Activated CD4-positive, alpha-beta memory T cell treated with anti-CD3 and anti-CD28 coated beads, Interleukin-2, amount 10 ng/mL, durations not matched to agents 7 days and 5 days (primary cell): Measurements from ENCODE around the gene NSFL1C. TPM values are rescaled to one million over a fixed set of nuclear protein-coding genes. Genes with fewer than 3 reads are reported as not detected.
"Not testable (repeated sequence)": the region's sequence is repeated elsewhere in the genome, so short reads cannot be mapped to it uniquely, and the experiment has no call there.

Experiments used
- CTCF ChIA-PET: fragments of 350-600 bp; sonication (Branson Sonifier 250); formaldehyde crosslinking; loops from one replicate; lab custom pipeline; 2021; ENCODE audit warnings: antibody characterized with exemption, inconsistent platforms; lab: Charles Lee
- POLR2A ChIA-PET: fragments of 350-600 bp; sonication (Branson Sonifier 250); formaldehyde crosslinking; loops from one replicate; lab custom pipeline; 2021; ENCODE audit warnings: antibody characterized with exemption; lab: Charles Lee
- DNase-seq: peaks from one replicate; pipeline ENCODE4 v3.0.0-alpha.2; 2020
- H3K27ac Mint-ChIP-seq: one replicate; pipeline ENCODE4 v1.8.0; 2021; ENCODE audit warnings: mild to moderate bottlenecking, mixed read lengths
- H3K27me3 Mint-ChIP-seq: one replicate; pipeline ENCODE4 v1.8.0; 2021; ENCODE audit warnings: mixed read lengths
- H3K36me3 Mint-ChIP-seq: one replicate; pipeline ENCODE4 v1.8.0; 2021; ENCODE audit warnings: low read depth, mixed read lengths
- H3K4me1 Mint-ChIP-seq: one replicate; pipeline ENCODE4 v1.8.0; 2021; ENCODE audit warnings: mixed read lengths
- H3K4me3 Mint-ChIP-seq: one replicate; pipeline ENCODE4 v1.8.0; 2021; ENCODE audit warnings: mild to moderate bottlenecking, mixed read lengths
- H3K9me3 Mint-ChIP-seq: one replicate; pipeline ENCODE4 v1.8.0; 2021; ENCODE audit warnings: mixed read lengths
- total RNA-seq, 2 experiments: library from RNA; stranded (reverse); gene quantifications; one replicate each; pipeline ENCODE4 v1.2.3, GENCODE V29; 2021

NSFL1C gene
- total RNA-seq, 2 experiments from 2014 or later = 49.2 to 49.6 TPM

DNA sequence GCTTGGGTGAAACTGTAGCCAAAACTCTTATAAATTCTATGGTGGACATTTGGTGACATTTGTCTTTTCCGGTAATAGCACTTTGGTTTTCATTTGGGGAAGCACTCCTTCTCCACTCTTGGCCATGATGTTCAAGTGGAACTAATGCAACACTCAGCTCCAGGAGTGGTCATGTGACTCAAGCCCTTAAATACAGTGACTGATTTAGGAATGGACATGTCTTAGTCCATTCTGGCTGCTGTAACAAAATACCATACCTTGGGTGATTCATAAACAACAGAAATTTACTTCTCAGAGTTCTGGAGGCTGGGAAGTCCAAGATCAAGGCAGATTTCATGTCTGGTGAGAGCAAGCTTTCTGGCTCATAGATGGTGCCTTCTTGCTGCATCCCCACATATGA lies 63.0 kb downstream of the NSFL1C start:
- Mint-ChIP-seq H3K4me3 (no peak overlapping the region), H3K27ac (no peak overlapping the region), H3K36me3 (no peaks in the 10 kb centered on the region), H3K4me1 (peaks cover 10% of the 10 kb centered on the region), H3K27me3 (peaks cover 14% of the 10 kb centered on the region), H3K9me3 (no peaks in the 10 kb centered on the region)
- ChIA-PET POLR2A (no interaction called here), CTCF (no interaction called here)
- no peak for DNase-seq

DNA sequence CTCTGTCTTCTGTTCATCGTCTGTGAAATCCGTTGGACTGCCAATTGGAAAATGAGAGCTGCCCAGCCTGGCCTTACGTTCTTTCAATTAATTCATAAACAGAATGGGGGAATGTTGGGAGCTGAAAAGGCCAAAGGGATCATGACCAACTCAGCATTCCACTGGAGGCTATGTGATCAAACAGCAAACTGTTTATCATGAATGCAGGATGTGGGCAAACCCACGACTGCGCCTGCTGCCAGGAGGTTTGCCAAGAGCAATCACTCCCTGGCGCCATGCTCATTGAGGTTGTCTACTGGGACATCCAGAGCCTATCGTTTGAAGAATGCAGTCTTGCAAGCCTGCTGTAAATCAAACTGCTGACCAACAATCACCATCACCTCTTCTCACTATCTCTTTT lies 64.5 kb downstream of the NSFL1C start:
- Mint-ChIP-seq H3K27me3 (peaks cover 15% of the 10 kb centered on the region), H3K4me1 (peaks cover 10% of the 10 kb centered on the region), H3K4me3 (no peak overlapping the region), H3K9me3 (no peaks in the 10 kb centered on the region), H3K27ac (no peak overlapping the region), H3K36me3 (peaks cover under 1% of the 10 kb centered on the region)
- CTCF ChIA-PET = interaction anchor here (1.7 kb wide), 1 partner anchor 101 kb away, joined by 3 read pairs; no protein-coding TSS in a partner anchor
- DNase-seq = no peak
- POLR2A ChIA-PET = no interaction called here

DNA sequence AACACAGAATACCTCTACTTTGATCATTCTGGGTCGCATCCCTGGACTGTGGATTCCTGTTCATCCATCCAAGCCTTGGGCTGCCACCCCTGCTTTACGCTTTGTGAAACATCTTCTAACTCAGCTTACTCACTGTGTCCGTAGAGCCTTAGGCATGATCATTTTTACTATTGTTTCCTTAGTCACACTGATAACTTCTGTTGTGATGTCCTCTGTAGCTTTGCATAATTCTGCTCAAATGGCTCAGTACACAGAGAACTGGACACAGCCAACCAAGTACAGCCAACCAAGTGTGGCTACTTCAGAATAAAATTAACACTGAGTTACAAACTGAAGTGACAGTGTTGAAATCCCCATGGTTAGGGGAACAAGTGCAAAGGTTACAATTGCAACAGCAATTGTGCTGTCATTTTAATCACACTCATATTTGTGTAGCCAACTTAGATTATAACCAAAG lies 65.2 kb downstream of the NSFL1C start:
- POLR2A ChIA-PET = no interaction called here

DNA sequence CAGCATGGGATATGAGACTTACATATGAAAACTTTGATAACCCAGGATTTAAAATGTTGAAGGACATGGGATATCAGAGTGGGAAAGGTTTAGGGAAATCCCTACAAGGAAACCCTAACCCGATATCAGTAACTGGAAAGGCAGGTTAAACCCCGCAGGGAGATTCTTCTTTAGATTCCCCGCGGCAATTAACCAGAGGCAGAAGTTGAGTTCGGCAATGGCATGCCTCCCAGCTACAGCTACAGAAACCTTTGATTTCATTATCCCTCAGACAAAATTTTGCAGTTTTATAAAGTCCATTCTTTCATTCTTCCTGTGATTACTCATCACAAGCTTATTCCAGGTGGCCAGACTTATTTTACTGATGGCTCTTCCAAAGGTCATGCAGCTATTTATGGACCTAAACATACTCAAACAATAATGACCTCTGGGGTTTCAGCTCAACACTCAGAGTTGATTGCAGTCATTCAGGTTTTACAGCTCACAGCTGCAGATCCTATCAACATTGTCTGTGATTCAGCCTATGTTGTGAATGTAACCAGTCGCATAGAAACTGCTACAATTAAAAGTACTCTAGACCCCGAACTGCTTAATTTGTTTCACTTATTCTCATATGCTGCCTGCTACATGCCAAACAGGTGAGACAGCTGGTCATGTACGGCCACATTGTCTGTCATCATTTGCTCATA lies 66.8 kb downstream of the NSFL1C start:
- POLR2A ChIA-PET = interaction anchor here (0.8 kb wide), 1 partner anchor 75 kb away, joined by 3 read pairs; no protein-coding TSS in a partner anchor
- H3K4me3 Mint-ChIP-seq, H3K27ac Mint-ChIP-seq, DNase-seq, H3K36me3 Mint-ChIP-seq, H3K9me3 Mint-ChIP-seq: not testable (repeated sequence)
- CTCF ChIA-PET = interaction anchor here (0.7 to 1.5 kb wide), 4 partner anchors 11 to 187 kb away, joined by 3 to 5 read pairs (median 4); no protein-coding TSS in a partner anchor
- Mint-ChIP-seq H3K4me1 (peaks cover 22% of the 10 kb centered on the region), H3K27me3 (peaks cover 29% of the 10 kb centered on the region)

More for the DNA sequence above, 65.2 kb downstream of the NSFL1C start:
- Mint-ChIP-seq H3K4me1 (peaks cover 16% of the 10 kb centered on the region), H3K27ac (no peak overlapping the region), H3K4me3 (no peak overlapping the region), H3K27me3 (peaks cover 18% of the 10 kb centered on the region), H3K9me3 (peaks cover 6% of the 10 kb centered on the region), H3K36me3 (peaks cover 4% of the 10 kb centered on the region)
- no peak for DNase-seq
- CTCF ChIA-PET = interaction anchor here (1.5 to 1.7 kb wide), 2 partner anchors 12 to 100 kb away, joined by 3 to 5 read pairs; no protein-coding TSS in a partner anchor

DNA sequence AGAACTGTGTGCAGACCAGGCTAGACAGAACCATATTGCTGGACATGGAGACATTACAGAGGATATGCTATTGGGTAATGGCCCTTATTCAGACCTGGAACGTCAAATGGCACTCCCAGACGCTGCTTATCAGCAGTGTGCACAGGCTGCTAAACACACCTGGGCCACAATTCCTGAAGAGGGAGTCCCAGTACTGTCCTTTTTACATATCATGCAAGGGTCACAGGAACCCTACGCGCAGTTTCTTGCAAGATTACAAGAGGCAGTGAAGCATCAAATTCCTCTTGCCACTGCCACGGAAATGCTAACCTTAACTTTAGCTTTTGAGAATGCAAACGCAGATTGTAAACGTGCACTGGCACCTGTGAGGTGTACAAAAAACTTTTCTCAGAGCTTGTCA lies 68.5 kb downstream of the NSFL1C start:
- CTCF ChIA-PET = interaction anchor here (1.3 kb wide), 1 partner anchor 83 kb away, joined by 4 read pairs; no protein-coding TSS in a partner anchor
- Mint-ChIP-seq H3K4me1 (peaks cover 30% of the 10 kb centered on the region), H3K27me3 (peaks cover 33% of the 10 kb centered on the region)
- H3K36me3 Mint-ChIP-seq, H3K9me3 Mint-ChIP-seq, H3K4me3 Mint-ChIP-seq, POLR2A ChIA-PET, H3K27ac Mint-ChIP-seq, DNase-seq: not testable (repeated sequence)

DNA sequence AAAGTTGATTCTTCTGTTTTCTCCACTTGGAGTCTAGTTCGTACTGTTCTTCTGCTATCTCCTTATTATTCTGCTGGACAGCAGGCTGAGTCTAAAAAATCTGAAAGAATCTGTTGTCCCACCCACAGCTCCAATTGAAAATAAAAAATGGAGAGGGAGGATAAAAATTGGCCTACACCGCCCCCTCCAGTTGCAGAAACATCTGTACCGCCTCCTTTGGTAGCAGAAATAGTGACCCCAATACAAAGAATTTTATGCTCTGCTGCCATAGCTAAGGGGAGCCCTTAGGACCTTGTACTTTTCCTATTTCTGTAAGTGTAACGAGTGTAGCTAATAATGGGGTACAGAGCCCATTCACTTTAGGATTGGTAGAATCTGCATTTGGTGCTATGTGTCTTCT lies 68.9 kb downstream of the NSFL1C start:
- ChIA-PET POLR2A (no interaction called here), CTCF (interaction anchor here (1.3 kb wide), 1 partner anchor 82 kb away, joined by 4 read pairs; no protein-coding TSS in a partner anchor)
- Mint-ChIP-seq H3K9me3 (peaks cover 6% of the 10 kb centered on the region), H3K27me3 (peaks cover 33% of the 10 kb centered on the region), H3K27ac (no peak overlapping the region), H3K4me3 (no peak overlapping the region), H3K36me3 (peaks cover 4% of the 10 kb centered on the region), H3K4me1 (peaks cover 31% of the 10 kb centered on the region)
- DNase-seq = no peak

DNA sequence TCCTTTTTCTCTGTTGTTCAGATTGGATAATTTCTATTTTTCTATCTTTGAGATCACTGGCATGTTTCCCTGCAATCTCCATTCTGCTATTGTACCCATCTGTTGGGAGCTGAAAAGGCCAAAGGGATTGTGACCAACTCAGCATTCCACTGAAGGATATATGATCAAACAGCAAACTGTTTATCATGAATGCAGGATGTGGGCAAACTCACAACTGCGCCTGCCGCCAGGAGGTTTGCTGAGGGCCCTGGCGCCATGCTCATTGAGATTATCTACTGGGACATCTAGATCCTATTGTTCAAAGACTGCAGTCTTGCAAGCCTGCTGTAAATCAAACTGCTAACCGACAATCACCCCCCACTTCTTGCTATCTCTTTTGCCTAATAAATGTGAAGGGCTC lies 69.9 kb downstream of the NSFL1C start:
- H3K36me3 Mint-ChIP-seq = peaks cover 9% of the 10 kb centered on the region
- no peak for DNase-seq
- POLR2A ChIA-PET = interaction anchor here (1.5 kb wide), 1 partner anchor 19 kb away, joined by 3 read pairs; no protein-coding TSS in a partner anchor
- H3K27ac Mint-ChIP-seq = no peak overlapping the region
- H3K4me1 Mint-ChIP-seq = peaks cover 25% of the 10 kb centered on the region
- peaks cover 33% of the 10 kb centered on the region for H3K27me3 Mint-ChIP-seq
- CTCF ChIA-PET = interaction anchor here (1.3 to 2.1 kb wide), 2 partner anchors 81 to 96 kb away, joined by 4 to 6 read pairs; no protein-coding TSS in a partner anchor
- peaks cover 6% of the 10 kb centered on the region for H3K9me3 Mint-ChIP-seq
- H3K4me3 Mint-ChIP-seq = no peak overlapping the region

DNA sequence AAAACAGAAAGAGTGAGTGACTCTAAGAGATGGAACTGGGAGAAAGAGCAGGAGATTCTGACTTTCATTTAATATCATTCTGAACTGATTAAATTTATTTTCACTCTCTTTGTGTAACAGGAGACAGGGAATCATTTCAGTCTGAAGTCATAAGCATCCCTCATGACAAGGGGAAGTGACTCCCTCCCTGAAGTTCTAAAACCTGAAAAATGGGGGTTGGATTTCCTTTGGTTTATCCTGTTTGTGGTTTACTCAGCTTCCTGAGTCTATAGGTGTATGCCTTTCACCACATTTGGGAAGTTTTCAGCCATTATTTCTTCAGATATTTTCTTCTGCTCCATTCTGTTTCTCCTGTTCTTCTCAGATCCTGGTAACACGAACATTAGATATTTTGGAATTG lies 70.4 kb downstream of the NSFL1C start:
- Mint-ChIP-seq H3K27ac (no peak overlapping the region), H3K9me3 (peaks cover 6% of the 10 kb centered on the region), H3K27me3 (peaks cover 33% of the 10 kb centered on the region), H3K36me3 (peaks cover 9% of the 10 kb centered on the region), H3K4me3 (no peak overlapping the region), H3K4me1 (peaks cover 28% of the 10 kb centered on the region)
- POLR2A ChIA-PET = interaction anchor here (1.5 kb wide), 1 partner anchor 20 kb away, joined by 3 read pairs; no protein-coding TSS in a partner anchor
- DNase-seq = no peak
- CTCF ChIA-PET = interaction anchor here (0.6 to 2.1 kb wide), 2 partner anchors 40 to 95 kb away, joined by 3 to 6 read pairs; no protein-coding TSS in a partner anchor

DNA sequence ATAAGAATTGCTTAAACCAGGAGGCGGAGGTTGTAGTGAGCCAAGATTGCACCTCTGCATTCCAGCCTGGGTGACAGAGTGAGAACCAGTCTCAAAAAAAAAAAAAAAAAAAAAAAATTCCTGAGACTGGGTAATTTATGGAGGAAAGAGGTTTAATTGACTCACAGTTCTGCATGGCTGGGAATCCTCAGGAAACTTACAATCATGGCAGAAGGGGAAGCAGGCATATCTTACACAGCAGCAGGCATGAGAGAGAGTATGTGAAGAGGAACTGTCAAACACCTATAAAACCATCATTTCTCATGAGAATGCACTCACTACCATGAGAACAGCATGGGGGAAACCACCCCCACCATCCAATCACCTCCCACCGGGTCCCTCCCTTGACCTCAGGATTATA lies 72.0 kb downstream of the NSFL1C start:
- ChIA-PET CTCF (interaction anchor here (2.1 kb wide), 1 partner anchor 94 kb away, joined by 6 read pairs; no protein-coding TSS in a partner anchor), POLR2A (no interaction called here)
- no peak overlapping the region for H3K4me3 Mint-ChIP-seq
- H3K27me3 Mint-ChIP-seq = peaks cover 29% of the 10 kb centered on the region
- peaks cover 43% of the 10 kb centered on the region for H3K4me1 Mint-ChIP-seq
- DNase-seq = no peak
- no peak overlapping the region for H3K27ac Mint-ChIP-seq
- peaks cover 13% of the 10 kb centered on the region for H3K36me3 Mint-ChIP-seq
- peaks cover 6% of the 10 kb centered on the region for H3K9me3 Mint-ChIP-seq

DNA sequence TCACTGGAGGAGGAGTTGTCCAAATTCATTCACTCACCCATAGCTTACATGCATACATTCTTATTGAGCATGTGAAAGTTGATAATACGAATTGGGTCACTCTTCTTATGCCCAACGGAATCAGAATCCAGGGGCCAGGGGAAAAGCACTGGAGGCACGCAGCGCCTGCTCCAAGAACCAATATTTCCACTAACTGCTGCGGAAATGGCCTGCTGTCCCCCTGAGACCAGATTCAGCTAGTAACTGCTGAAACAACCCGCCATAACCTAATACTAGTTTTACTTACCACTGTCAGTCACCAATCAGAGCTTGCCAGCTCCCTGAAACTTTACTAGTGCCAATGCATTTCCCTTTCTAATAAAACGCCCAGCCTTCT lies 73.2 kb downstream of the NSFL1C start:
- peak overlapping the region; percentile 84 for H3K4me3 Mint-ChIP-seq
- no peak for DNase-seq
- ChIA-PET POLR2A (interaction anchor here (0.6 to 6.8 kb wide), 5 partner anchors 13 to 1062 kb away, joined by 3 to 47 read pairs (median 3); no protein-coding TSS in a partner anchor), CTCF (interaction anchor here (3.0 kb wide), 1 partner anchor 36 kb away, joined by 12 read pairs; no protein-coding TSS in a partner anchor)
- H3K4me1 Mint-ChIP-seq = peaks cover 53% of the 10 kb centered on the region
- peak overlapping the region; percentile 83 for H3K27ac Mint-ChIP-seq
- H3K36me3 Mint-ChIP-seq = peaks cover 20% of the 10 kb centered on the region
- H3K27me3 Mint-ChIP-seq = peaks cover 26% of the 10 kb centered on the region
- H3K9me3 Mint-ChIP-seq = peaks cover 6% of the 10 kb centered on the region

DNA sequence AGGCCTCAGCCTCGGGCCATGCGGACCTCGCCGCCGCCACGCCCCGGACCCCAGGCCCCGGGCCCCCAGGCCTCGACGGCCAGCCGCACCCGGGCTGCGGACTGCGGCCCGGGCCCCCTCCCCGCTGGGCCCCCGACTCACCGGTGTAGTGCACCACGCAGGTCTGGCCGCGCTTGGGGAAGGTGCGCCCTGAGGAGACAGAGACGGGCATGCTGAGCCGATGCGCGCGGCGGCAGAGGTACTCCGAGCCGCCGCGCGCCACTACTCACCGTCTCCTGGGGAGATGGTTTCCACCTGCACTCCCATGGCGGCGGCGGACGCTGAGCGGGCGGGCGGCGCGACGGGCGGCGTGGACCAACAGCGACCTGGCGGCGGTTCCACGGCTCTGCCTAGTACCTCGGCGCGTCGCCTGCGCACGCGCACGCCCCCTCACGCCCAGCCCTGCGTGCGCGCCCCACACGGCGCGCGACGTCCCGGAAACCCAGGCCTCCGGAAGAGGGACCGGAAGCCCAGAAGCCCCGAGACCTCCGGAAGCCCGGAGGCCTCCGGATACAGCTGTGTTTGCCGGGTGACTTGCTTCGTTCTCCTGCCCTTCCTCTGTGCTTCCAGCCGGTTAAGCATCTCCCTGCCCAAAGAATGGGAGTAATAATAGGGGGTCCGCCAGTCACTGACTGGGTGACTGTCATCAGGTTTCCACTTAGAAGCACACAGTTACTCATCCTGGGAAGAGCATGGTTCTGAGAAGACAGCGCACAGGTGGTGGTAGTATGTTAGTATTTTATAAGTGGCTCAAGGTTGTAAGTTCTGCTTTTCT lies 73.7 kb downstream of the NSFL1C start, which contains the start of gene FKBP1A:
Gene FKBP1A, minus strand, starts transcription at position 362 of the 814 bp plus-strand sequence. Its CDS starts 56 bp downstream, at position 306.
- Mint-ChIP-seq H3K9me3 (peaks cover 6% of the 10 kb centered on the region), H3K36me3 (peaks cover 23% of the 10 kb centered on the region), H3K27me3 (peaks cover 24% of the 10 kb centered on the region), H3K4me1 (peaks cover 59% of the 10 kb centered on the region), H3K27ac (peak within 1 kb of the TSS; percentile 83), H3K4me3 (peak within 1 kb of the TSS; percentile 84)
- POLR2A ChIA-PET = interaction anchor here (0.6 to 6.8 kb wide), 12 partner anchors 12 to 1062 kb away, joined by 3 to 47 read pairs (median 4); partner anchors contain the start of gene SDCBP2
- CTCF ChIA-PET = interaction anchor here (0.5 to 5.0 kb wide), 3 partner anchors 9 to 44 kb away, joined by 3 to 26 read pairs (median 12); no protein-coding TSS in a partner anchor
- DNase-seq = peak; percentile 93

DNA sequence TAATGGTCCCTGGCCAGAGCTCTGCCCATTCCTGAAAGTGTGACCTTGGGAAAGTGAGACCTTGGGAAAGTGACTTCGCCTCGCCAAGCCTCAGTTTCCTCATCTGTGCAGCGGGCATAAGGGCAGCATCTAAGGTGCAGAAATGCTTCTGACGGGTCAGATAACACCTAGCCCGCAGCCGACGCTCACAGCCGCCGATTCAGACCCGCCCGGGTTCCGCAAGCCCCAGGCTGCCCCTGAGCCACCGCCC lies 74.3 kb downstream of the NSFL1C start:
- Mint-ChIP-seq H3K36me3 (peaks cover 24% of the 10 kb centered on the region), H3K27ac (peak overlapping the region; percentile 72), H3K4me3 (peak overlapping the region; percentile 84), H3K9me3 (peaks cover 6% of the 10 kb centered on the region), H3K27me3 (peaks cover 23% of the 10 kb centered on the region), H3K4me1 (peaks cover 63% of the 10 kb centered on the region)
- DNase-seq = peak; percentile 34
- POLR2A ChIA-PET = interaction anchor here (0.7 to 6.8 kb wide), 17 partner anchors 12 to 710 kb away, joined by 3 to 47 read pairs (median 4); partner anchors contain the start of gene SDCBP2
- CTCF ChIA-PET = interaction anchor here (1.2 to 5.0 kb wide), 4 partner anchors 35 to 67 kb away, joined by 4 to 26 read pairs (median 8); no protein-coding TSS in a partner anchor
